ENCODE measurements around the gene GPR52. TPM values are rescaled to one million over a fixed set of nuclear protein-coding genes. Genes with fewer than 3 reads are reported as not detected.

The GPR52 gene
- 0.43 and 0.55 TPM in 2 replicates for total RNA-seq

GRCh38 chr1:174447866-174448530 lies at the start of gene GPR52:
Gene GPR52, plus strand, starts transcription at chr1:174447964. Its CDS starts 148 bp downstream, at chr1:174448112.

All from smooth muscle cell of bladder (primary cell).